ENCODE results near the gene GLIS1.

Gene GLIS1

DNA sequence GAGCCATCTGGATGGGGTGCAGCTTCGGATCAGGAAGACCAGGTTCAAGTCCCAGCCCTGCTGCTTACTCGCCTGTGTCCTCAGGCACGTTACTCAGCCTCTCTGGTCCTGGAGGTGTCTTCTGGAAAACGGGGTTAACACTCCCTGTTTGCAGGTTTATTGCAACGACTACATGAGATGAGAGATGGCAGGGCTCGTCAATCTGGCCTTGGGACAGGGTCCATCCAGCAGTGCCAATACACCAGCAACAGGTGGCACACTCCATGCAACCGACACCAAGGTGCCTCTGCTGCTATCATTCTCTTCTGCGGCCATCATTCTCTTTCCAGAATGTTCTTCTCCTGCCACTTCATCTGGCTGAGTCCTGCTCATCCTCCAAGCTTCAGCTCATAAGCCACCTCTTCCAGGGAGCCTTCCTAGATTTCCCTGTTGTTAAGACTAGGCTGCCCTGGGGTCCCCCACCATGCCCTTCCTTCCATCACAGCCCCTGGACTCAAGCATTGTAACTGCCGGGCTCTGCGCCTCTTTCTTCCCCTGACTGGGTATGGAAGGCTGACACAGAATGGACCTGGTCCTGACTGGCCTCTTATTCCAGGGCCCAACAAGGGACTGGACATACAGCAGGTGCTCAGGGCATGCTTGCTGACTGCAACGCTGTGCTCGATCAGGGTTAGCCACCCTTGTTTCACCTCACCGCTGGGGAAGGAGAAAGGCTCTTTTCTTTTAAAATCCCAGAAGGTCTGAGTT lies 192.4 kb downstream of the GLIS1 start:
- no peak for DNase-seq (ENCODE audit: low spot score)

DNA sequence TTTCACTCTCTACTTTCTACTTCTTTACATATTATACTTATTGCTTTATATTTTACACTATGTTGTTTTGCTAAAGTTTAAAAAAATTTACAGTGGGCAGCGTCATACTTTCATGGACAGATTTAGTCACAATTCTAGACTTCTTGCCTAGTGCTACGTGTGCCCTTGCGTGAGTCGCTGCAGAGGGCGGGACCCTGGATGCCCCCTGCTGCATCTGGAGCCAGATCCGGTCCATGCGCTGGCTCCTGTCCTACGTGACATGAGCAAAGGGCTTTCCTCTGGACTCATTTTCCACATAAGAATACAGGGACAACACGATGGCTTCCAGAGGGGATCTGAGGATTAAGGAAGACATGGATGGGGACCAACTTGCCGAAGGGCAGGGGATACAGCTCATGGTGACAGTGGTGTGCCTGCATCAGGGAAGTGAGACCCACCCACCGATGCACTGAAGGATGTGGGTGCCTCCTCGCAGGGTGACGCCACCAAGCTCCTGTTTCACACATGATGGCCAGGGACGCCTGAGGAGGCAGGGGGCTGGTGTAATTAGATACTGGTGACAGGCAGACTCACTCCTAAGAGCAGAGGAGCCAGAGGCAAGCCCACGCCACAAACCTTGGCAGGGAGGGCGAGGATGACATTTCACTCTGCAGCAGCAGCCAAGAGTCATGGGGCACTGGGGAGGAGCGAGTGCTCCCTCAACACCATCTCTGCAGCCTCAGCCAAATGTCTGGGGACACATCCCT lies 193.1 kb downstream of the GLIS1 start:
- DNase-seq (ENCODE audit: low spot score) = no peak

DNA sequence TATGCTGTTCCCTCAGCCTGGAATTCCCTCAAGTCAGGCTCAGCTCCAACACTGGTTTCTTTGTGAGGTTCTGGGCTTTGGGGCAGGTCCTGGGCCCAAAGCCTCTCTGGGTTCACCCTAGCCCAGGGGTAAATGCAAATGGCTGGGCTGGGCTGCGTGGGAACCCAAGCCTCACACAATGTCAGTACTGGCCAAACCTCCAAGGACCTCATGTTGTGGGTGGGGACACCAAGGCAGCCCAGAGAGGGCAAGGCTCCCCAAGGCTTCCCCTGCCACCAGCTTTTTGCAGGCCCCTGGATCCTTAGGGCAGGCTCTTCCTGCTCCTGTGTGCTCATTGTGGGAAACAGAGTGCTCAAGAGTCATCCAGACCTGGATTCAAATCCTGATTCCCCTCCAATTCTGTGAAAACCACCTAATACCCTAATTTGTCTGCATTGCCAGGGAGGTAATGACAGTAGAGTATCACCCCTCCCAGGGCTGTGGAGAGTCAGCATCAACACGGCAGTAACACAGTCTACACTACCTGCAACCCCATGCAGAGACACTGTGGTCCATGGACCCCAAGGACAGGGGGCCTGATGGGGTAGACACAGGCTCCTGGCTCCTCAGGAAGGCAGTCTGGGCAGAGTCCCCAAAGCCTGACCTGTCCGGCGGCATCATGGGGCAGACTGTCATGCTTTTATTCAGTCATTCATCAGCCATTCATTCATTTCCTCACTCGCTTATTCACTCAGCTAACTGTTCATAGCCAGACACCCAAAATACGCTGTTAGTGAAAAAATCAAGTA lies 194.0 kb downstream of the GLIS1 start:
- DNase-seq (ENCODE audit: low spot score) = no peak

DNA sequence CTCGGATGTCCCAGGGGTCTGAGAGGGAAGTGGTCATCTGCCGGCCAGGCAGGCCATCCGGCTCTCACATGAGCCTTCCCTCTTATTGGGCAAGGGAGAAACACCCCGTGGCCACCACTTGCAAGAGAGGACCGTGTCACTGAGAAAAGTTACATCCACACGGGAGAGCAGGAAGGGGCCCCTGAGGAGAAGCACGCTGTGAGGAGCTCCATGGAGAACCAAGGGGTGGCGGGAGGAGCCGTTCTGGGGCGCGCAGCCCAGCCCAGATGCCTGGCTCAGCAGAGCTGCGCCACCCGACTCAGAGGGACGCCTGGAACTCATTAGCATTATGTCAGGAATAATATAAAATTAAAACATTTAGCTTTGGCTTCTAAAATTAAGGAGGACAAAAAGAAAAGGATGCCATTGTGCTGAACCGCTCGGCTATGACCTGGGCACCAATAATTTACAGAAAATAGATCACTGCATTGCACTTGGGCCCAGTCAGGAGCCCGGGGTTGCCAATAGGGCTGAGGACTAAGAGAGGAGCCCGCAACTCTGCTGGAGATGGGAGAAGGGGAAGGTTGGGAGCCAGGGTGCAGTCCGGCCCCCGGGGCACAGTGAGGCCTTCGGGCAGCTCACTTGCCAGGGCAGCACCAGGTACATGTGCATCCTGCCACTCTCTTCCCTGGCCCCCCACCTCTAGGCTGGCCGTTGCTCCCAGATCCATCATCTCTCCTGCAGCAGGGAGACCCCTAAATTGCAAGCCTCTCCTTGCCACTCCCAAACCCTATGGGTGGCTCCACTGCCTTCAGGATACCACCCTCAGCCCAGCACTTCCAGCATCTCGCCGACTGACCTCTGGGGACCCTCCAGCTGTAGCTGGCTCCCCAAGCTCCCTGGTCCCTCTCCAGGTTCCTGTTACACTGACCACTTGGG lies 194.9 kb downstream of the GLIS1 start:
- no peak for DNase-seq (ENCODE audit: low spot score)

DNA sequence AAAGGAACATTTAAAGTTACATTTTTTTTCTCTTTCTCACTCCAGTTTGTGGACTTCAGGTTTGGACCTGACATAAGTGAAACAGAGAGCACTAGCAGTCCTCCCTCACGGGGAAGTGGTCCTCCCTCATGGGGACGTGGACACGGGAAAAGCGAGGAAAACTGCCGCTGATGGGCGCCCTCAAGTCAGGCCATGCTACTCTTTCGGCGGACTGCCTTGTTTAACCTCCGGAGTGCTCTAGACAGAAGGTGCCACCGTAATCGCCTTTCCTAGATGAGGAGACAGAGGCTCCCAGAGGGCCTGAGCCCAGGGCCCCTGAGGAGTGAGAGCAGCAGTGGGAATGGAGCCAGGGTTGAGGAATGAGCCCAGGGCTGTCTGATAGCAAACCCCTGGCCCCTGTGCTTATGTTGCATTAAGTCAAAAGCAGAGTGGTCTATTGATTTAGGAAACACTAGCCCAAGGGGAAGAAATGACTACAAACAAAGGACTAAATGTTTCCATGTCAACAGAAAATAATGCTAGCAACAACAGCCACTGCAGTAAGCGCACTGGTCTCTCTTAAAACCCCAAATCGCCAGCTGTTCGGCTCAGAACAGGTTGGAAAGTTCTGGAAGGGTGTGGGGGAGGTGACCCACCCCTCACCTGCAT lies 195.7 kb downstream of the GLIS1 start:
- no peak for DNase-seq (ENCODE audit: low spot score)

DNA sequence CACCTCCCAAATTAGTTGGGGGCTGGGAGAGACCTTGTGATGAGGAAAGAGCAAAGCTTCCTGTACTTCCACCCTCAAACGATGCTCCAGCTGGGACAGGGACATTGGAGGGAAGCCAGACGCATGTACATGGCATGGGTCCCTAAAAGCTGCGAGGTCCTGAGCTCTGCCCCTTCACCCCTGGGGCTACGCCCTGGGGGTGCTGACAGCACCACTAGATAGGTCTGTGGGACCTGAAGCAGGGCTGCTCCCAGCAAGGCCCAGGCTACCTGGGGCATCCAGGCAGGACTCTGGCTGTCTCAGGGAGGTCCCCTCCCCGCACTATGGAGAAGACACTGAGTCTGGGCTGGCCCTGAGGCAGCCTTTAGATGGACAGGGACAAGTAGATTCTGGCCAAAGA lies 196.4 kb downstream of the GLIS1 start:
- no peak for DNase-seq (ENCODE audit: low spot score)

DNA sequence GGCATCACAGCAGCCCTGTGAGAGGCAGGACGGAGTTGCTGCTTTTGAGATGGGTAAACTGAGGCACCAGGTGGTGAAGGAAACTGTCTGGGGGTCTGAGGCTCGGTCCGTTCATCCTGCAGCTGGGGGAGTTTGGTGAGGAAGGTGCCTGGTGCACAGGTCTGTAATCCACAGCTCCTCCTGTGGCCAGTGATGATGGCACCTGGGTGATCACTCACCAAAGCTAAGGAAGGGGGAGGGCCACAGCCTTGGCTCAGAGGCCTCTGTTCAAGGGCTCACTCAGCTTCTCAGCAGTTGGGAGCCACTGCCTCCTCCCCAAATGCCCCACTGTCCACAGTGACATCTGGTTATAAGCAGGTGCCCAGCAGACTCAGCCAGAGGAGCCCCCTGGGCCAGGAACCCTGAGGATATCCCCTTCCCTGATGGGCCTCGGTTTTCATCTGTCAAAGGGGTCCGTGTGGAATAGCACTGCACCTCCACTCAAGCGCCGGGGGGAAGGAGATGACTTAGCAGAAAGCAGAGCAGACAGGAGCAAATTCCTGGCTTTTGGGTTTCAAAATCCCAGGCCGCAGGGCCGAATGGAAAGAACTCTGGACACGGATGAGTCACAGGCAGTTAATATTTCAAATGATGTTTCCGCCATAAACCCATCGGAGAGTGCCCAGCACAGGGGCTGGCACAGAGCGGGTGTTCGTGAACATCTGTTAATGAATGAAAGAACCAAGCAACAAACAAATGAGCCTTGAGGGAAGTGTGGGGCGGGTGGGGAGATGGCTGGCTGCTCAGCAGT lies 197.0 kb downstream of the GLIS1 start:
- DNase-seq (ENCODE audit: low spot score) = no peak

DNA sequence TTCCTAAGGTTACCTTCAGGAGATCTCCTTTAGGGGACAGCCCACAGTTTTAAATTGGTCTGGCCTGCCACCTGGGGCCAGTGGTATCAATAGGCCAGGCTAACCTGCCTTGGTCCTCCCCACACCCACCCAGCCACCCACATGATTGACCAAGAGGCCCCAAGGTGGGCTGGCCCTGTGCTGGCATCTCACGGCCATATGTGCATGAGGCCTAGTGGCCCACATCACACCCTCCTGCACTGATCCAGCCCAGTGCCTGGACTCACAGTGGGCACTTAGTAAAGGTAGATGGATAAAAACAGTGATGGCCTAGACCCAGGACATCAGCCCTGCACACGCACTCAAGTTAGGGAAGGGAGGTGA lies 197.7 kb downstream of the GLIS1 start:
- DNase-seq (ENCODE audit: low spot score) = no peak

DNA sequence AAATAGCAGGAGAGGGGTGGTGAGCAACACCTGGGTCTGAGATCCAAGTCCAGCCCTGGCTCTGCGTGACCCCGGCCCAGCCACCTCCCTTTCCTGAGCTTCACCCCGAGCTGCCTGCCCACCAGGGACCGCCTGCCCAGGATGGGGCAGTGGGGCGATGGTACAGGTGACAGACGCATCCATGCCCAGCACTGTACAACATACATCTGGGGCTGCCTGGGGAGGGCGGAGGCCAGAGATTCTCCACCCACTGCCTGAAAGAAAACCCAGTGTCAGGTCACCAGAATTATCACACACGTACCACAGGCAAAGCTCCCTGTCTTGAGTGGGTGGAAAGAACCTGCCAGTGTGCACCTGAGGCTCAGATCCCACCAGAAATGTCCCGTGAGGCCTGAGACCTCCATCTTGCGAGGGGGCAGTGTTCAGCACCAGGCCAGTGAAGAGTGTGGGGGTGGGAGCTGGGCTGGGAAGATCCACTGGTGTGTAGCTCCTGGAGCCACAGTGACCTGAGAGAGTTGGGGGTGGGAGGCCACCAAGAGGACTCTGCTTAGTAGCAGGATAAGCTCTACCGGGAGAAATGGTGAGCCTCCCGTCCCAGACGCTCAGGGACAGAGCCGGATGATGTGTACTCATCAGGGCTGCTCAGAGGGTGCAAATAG lies 198.2 kb downstream of the GLIS1 start:
- DNase-seq (ENCODE audit: low spot score) = no peak

DNA sequence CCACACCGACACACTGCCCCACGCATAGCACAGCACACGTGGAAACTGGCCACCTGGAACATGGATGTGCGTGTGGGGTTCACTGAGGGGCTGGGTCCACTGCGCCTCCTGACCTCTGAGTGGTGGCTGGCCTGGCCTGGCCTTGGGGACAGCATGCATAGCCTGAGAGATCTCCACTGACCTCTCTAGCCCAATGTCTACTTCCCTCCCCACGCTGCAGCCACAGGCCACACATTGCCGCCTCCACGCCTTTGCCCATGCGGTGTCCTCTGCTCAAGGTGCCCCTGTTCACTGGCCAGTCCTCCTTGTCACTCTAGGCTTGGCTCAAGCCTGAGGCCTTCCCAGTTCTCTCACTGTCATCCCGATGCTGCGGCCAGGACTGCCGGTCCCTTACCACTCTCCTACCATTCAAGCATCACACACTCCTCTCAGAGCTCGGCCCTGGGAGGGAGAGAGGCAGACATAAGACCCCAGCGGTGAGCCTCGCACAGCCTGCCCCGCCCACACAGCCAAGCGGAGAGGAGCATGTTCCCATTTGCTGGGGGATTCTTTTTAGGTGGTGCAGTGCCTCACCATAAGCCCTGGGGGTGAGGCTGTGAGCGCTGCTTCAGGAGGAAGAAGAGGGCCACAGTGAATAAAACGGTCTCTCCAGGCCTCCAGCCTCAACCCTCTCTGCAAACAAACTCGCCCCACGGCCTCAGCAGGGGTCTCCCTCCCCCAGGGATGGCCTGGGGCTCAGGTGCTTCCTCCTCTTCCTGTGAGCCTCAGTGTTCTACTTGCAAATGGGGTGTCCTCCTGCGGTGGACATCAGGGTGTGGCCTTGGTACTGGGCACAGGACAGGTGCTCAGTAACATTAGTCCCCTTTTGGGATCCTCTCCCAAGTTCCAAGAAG lies 199.0 kb downstream of the GLIS1 start:
- DNase-seq (ENCODE audit: low spot score) = no peak

DNA sequence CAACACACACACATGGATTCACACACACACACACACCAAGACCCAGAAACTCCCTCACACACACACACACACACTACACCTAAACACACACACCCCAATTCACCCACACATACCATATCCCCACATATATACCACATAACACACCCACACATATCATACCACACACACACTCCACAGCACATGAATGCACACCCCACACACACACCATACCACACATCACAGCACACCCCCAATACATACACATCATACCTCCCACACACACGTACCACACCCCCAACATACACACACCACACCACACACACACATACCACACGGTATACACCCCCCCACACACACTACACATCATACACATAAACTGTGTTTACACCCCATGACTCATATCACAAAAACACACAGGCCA lies 199.7 kb downstream of the GLIS1 start:
- DNase-seq (ENCODE audit: low spot score) = no peak

DNA sequence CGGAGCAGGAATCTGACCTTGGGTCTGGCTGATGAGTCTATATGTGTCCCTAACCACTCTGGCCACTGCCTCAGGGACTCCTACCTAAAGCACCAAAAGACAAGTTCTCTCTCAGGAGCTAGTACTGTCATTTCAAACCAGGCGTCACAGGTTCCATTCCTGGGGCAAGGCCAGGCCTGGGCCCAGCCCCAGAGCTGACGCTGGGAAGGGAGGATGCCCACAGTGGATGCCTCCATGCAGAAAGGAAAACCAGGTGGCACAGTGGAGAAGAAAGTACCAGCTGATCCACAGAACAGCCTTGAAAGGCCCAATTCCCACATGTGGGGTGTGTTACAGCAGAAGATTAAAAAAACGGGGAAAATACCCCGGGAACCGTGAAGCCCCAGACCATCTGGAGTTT lies 202.4 kb downstream of the GLIS1 start:
- DNase-seq (ENCODE audit: low spot score) = no peak

DNA sequence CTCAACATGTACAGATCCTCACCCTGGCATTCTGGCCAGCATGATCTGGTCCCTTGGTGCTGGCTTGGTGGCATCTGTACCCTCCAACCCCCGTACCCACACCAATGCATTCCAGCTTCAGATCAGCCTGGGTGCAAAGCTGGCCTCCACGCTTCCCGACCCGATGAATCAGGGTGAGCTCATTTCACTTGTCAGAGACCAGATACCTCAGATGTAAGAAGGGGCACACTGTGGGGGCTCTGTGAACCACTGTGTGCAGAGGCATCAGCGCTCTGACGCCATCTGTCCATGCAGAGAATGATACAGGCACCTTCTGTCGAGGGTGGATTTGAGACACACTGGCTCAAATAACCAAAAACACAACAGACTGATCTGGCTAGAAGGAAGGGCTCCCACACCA lies 203.1 kb downstream of the GLIS1 start:
- DNase-seq (ENCODE audit: low spot score) = no peak

DNA sequence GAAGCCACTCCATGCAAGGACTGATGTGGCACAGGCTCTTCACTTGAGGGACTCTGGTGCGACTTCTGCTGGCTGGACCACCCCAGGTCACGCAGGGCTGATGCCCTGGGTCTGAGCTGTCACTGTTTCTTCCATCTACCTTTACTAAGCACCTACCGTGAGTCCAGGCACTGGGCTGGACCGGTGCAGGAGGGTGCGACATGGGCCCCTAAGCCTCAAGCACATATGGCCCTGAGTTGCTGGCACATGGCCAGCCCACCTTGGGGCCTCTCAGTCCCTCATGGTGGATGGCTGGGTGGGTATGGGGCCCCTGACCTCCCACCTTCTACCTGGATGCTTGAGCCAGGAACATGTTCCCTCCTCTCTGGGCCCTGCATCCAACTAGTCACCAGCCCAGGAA lies 203.7 kb downstream of the GLIS1 start:
- no peak for DNase-seq (ENCODE audit: low spot score)

DNA sequence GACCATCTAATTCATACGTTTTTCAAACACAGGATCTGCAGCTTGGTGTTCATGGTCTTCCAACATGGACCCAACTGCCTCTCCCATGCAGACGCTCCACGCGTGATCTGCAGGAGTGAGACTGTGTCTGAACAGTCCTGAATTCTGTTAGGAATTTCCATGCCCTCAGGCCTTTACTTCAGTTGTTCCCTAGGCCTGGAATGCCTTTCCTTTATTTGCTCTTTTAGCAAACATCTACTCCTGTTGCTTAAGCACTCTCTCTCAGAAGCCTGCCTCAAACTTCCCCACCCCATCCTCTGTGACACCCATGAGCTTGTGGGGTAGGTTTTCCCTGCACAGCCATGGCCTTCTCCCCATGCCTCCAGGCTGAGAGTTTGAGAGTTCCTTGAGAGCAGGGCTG lies 206.1 kb downstream of the GLIS1 start:
- no peak for DNase-seq (ENCODE audit: low spot score)

DNA sequence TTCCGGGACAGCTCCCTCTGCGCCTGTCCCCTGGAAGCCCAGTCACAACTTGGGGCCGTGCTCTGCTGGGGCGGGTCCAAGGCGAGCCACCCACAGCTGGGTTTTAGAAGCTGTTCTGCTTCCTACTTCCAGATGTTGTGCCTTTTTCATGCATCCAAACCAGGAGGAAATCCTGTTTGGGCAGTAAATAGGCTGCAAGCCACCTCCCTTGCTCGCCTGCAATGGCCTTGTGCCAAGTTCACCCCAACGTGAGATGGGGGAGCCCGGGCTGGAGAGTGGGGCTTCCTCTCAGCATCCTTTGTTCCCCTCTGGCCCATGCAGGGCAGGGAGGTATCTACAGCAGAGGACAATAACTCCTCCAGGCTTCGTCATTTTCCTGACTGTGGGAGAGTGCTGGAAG lies 206.6 kb downstream of the GLIS1 start:
- no peak for DNase-seq (ENCODE audit: low spot score)

DNA sequence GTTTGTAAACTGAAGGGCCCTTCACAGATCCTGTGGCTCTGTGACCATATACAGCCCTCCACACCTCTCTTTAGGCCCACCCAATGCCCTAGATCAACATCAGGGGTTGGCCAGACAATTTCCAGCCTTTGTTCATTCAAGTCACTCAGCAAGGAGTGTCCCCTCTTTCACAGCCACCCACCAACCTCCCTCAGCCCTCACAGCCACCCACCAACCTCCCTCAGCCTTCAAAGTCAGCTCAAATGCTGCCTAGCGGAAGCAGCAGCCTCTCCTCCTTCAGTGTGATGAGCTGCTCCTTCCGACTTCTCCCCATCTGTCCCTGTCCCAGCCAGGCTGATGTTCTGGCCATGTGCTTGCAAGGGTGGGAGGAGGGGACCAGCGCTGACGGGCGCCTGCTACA lies 208.4 kb downstream of the GLIS1 start:
- no peak for DNase-seq (ENCODE audit: low spot score)

DNA sequence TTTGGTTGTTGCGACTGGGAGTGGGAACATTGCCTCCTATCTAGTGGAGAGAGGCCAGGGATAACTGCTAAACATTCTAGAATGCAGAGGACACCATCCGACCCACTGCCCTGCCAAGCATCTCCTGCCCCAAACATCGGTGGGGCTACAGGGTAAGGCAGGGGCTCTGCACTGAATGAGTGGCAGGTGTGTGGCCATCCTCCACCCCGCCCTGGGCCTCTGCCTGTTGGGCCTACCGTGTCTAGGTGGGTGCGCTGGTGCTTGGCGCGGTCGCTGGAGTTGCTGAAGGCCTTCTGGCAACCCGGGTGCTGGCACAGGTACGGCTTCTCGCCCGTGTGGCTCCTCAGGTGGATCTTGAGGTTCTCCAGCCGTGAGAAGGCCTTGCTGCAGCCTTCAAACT lies 209.4 kb downstream of the GLIS1 start:
- no peak for DNase-seq (ENCODE audit: low spot score)

DNA sequence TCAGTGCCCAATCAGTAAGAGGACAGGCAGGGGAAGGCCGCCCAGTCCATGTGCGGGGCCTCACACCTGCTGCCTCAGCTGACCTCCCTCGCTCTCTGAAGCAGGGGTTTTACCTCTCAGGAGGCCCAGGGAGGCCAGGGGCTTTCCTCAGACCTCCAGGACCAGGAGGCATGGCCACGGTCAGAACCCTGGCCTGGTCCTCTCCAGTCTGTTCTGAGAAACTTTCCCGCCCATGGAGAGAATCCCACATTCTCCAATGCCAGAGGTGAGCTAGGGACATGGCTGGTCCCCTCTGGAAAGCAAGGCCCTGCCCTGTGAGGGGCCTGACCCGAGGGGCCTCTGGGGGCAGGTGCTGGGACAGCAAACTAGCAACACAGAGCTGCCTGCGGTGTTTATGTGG lies 211.6 kb downstream of the GLIS1 start:
- DNase-seq (ENCODE audit: low spot score) = no peak

All from LoVo (cell line).